GM23338 (cell line): ENCODE results near the gene DDN. TPM values are rescaled to one million over a fixed set of nuclear protein-coding genes. Genes with fewer than 3 reads are reported as not detected.

Experiments
- EZH2 ChIP-seq: fragments of 200-600 bp; sonication (generic); IDR thresholded peaks from one replicate; pipeline ENCODE4 v1.8.0; 2017; ENCODE audit warnings: antibody characterized with exemption, mild to moderate bottlenecking, low read depth; ENCODE audit not compliant: unreplicated experiment
- REST ChIP-seq: IDR thresholded peaks from one replicate; pipeline ENCODE4 v1.6.1; 2018; ENCODE audit warnings: antibody characterized with exemption; ENCODE audit not compliant: unreplicated experiment
- STAT1 ChIP-seq: IDR thresholded peaks from one replicate; pipeline ENCODE4 v1.6.1; 2016; ENCODE audit warnings: antibody characterized with exemption; ENCODE audit not compliant: unreplicated experiment
- ZNF114 ChIP-seq: fragments of 250-450 bp; sonication (Bioruptor Pico); IDR thresholded peaks from 2 replicates; pipeline ENCODE4 v1.5.0; 2020; ENCODE audit warnings: mild to moderate bottlenecking, moderate library complexity
- ZNF462 ChIP-seq: fragments of 250-450 bp; sonication (Bioruptor Pico); IDR thresholded peaks from 2 replicates; pipeline ENCODE4 v1.5.0; 2020; ENCODE audit warnings: mild to moderate bottlenecking, moderate library complexity
- polyA plus RNA-seq: library from polyadenylated mRNA; unstranded; fragments of >200 nt; fragmentation: Nextera tagmentation; extraction: Ambion mirVana; gene quantifications from 2 replicates; pipeline ENCODE4 v1.2.1, GENCODE V29; 2016
- total RNA-seq: library from RNA; depleted of rRNA; stranded (reverse); fragments of >200 nt; shearing (Covaris generic); gene quantifications from 2 replicates; pipeline ENCODE4 v1.2.3, GENCODE V29; 2014
- TF ChIP-seq, protein P1 (sequence below), 2 experiments: fragments of 200-600 bp in 1 of 2; sonication (generic) in 1 of 2; conservative IDR thresholded peaks; 2 replicates each; pipeline versions ENCODE4 v1.5.1 to v1.6.1; 2016 to 2017; ENCODE audit warnings: antibody characterized with exemption in 2 of 2, low read depth in 2 of 2, mild to moderate bottlenecking in 2 of 2, moderate library complexity in 1 of 2

Gene DDN
- total and polyA plus RNA-seq, 2 experiments from 2014 or later = 0.10 TPM; not detected in 1

- TF ChIP-seq ZNF462 (CRISPR knock-in tag) (no peak), EZH2 (no peak), REST (no peak), ZNF114 (CRISPR knock-in tag) (no peak), STAT1 (no peak)
- TF ChIP-seq, protein P1, sequence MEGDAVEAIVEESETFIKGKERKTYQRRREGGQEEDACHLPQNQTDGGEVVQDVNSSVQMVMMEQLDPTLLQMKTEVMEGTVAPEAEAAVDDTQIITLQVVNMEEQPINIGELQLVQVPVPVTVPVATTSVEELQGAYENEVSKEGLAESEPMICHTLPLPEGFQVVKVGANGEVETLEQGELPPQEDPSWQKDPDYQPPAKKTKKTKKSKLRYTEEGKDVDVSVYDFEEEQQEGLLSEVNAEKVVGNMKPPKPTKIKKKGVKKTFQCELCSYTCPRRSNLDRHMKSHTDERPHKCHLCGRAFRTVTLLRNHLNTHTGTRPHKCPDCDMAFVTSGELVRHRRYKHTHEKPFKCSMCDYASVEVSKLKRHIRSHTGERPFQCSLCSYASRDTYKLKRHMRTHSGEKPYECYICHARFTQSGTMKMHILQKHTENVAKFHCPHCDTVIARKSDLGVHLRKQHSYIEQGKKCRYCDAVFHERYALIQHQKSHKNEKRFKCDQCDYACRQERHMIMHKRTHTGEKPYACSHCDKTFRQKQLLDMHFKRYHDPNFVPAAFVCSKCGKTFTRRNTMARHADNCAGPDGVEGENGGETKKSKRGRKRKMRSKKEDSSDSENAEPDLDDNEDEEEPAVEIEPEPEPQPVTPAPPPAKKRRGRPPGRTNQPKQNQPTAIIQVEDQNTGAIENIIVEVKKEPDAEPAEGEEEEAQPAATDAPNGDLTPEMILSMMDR (conservative IDR thresholded peaks at IDR 0.05; ENCODE audit: low read depth in 2 of 2) = no peak
Measured at GRCh38 chr12:49041881-49042484, 42.8 kb upstream of the DDN start (continued).
